ENCODE measurements around the gene FAM114A1.

DNA sequence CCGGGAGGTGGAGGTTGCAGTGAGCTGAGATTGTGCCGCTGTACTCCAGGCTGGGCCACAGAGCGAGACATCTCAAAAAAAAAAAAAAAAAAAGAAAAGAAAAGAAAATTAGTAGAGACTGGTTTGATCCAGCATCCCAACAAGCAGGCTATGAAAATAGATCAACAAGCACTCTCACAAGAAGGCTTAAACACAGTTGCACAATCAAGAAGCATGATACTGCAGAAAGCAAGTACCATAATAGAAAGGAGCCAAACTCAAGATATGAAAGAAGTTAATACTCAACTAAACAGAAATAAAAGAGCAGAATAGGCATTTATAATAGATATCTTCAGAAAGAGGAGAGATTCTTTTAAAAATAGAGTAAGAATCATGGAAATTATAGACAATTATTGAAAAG lies 21.6 kb upstream of the FAM114A1 start:
- TF ChIP-seq POLR2AphosphoS5 (IDR thresholded peaks at IDR 0.05; ENCODE audit: low read depth, low read length) (no peak), TAF1 (IDR thresholded peaks at IDR 0.05; ENCODE audit: borderline replicate concordance, insufficient read depth, low read length) (no peak), SIN3A (IDR thresholded peaks at IDR 0.05; ENCODE audit: borderline replicate concordance, insufficient read depth, low read length) (no peak)
- TF ChIP-seq, protein P1, sequence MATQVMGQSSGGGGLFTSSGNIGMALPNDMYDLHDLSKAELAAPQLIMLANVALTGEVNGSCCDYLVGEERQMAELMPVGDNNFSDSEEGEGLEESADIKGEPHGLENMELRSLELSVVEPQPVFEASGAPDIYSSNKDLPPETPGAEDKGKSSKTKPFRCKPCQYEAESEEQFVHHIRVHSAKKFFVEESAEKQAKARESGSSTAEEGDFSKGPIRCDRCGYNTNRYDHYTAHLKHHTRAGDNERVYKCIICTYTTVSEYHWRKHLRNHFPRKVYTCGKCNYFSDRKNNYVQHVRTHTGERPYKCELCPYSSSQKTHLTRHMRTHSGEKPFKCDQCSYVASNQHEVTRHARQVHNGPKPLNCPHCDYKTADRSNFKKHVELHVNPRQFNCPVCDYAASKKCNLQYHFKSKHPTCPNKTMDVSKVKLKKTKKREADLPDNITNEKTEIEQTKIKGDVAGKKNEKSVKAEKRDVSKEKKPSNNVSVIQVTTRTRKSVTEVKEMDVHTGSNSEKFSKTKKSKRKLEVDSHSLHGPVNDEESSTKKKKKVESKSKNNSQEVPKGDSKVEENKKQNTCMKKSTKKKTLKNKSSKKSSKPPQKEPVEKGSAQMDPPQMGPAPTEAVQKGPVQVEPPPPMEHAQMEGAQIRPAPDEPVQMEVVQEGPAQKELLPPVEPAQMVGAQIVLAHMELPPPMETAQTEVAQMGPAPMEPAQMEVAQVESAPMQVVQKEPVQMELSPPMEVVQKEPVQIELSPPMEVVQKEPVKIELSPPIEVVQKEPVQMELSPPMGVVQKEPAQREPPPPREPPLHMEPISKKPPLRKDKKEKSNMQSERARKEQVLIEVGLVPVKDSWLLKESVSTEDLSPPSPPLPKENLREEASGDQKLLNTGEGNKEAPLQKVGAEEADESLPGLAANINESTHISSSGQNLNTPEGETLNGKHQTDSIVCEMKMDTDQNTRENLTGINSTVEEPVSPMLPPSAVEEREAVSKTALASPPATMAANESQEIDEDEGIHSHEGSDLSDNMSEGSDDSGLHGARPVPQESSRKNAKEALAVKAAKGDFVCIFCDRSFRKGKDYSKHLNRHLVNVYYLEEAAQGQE (IDR thresholded peaks at IDR 0.05; ENCODE audit: insufficient read depth in 1 of 2, low read depth in 2 of 2, low read length in 2 of 2) = no peak
